ENCODE results near the gene SLC25A1.
"Not testable (repeated sequence)": the region's sequence is repeated elsewhere in the genome, so short reads cannot be mapped to it uniquely, and the experiment has no call there.

The SLC25A1 gene

DNA sequence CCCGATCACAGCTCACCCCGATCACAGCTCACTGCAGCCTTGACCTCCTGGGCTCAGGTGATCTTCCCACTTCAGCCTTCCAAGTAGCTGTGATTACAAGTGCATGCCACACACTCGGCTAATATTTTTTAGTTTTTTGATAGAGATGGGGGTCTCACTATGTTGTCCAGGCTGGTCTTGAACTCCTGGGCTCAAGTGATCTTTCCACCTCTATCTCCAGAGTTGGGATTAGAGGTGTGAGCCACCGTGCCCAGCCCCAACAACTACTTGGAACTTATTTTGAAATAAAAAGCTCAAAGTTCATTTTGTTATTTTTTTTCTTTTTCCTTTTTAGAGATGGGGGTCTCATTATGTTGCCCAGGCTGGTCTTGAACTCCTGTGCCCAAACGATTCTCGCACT is 27.8 kb upstream of the SLC25A1 start:
- no peak for DNase-seq (ENCODE audit: low read depth, low spot score)

DNA sequence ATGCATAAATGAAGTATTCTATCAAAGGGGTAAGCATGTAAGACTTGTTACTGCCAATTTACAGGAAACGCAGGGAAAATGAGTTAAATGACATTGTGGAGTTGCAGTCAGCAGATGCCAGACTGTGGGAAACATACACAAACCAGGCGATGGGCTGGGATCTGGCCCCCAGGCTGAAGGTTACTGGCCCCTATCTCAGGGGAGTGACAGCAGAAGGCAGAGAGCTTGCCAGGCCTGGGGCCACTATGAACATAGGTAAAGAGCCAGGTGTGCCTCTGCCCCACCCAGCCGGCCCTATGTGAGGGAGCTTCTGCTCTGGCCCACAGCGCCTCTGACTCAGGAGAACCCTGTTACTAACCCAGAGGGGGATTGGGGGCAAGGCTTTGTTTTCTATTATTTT is 26.1 kb upstream of the SLC25A1 start:
- no peak for DNase-seq (ENCODE audit: low read depth, low spot score)

DNA sequence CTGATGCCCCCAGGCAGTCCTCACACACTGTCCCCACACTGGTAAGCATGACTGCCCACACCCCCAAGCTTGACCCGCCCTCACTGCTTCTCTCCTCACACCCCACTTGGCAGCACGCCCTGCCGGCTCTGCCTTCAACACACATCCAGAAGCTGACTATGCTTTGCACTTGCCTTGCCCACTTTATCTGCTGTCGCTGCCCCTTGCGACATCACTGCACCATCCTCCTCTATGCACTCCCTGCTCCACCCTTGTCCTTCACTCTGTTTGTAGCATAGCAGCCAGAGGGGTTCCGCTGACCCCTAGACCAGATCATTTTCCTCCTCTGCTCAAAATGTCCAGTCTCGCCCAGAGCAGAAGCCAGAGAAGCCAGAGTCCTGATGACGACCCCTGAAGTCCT is 25.3 kb upstream of the SLC25A1 start:
- no peak for DNase-seq (ENCODE audit: low read depth, low spot score)

DNA sequence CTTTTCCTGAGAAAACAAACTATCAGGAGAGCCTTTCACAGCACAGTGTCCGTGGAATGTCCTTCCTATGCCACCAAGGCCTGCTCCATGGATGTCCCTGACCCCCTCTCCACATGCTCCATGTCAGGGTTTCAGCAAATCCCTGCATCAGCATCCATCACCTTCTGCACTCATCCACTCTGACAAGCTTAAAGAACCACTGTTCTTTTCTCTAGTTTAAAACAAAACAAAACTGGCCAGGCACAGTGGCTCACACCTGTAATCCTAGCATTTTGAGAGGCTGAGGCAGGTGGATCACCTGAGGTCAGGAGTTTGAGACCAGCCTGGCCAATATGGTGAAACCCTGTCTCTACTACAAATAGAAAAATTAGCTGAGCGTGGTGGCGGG is 24.3 kb upstream of the SLC25A1 start:
- DNase-seq (ENCODE audit: low read depth, low spot score): not testable (repeated sequence)

DNA sequence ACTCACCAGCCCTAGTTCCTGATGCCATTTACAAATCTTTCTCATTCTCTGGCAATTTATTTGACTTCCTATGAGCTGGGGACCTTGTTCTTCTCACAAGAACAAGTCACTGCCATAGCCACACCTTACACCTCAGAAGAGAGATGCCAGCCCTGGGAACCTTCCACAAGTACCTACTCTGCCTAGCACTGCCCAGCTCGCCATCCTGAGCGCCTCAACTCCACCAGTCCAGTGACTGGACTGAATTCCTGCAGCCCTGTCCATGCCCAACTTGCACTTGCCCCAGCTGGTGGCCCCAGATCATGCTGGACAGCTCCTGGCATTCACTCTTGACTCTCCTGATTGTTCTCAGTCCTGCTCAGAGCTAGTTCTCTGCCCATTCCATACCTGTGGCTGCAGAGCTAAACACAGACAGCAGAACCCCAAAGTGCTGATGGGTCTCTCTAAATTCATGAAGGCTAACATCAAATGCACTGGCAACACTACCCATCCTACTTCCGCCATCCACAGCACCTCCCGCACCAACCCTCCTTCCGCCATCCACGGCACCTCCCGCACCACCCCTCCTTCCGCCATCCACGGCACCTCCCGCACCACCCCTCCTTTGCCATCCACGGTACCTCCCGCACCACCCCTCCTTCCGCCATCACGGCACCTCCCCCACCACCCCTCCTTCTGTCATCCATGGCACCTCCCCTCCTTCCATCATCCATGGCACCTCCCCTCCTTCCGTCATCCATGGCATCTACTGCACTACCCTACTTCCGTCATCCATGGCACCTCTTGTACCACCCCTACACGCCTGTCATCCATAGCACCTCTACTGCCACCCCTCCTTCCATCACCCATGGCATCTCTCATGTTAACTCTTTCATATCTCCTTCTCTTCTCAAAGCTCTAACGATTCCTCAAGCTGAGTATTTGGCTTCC is 23.6 kb upstream of the SLC25A1 start:
- DNase-seq (ENCODE audit: low read depth, low spot score): no peak

DNA sequence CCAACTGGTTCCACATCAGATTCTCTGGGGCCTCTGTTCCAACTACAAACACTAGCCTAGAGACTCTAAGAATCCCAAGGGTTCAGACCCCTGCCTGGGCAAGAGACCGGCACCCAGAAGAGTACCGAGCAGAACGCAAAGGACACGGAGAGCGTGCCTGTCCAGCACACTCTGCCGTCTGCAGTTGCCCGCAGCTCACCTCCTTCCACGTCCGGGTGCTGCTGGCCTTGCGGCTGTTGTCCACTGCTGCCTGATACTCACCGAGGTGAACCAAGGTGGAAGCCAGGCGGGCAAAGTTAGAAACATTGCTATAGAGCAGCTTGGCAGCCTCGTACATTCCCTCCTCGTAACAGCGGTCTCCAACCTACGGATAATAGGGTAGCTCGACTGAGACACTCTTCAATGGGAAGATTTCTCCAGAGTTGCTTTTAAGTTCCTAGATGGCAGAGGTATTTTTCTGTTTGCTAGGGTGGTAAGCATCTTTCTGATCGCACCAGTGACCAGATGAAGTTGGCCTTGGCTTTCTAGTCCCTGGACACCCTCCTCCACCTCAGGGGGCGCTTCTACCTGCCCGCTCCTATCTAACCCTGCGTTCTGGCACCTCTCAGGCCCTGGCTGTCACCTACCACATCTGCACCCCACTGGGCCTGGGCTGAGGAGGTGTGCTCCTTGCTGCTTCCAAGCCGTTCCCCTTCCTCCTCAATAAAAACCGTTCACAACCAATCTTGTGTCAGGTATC is 22.8 kb upstream of the SLC25A1 start:
- no peak for DNase-seq (ENCODE audit: low read depth, low spot score)

DNA sequence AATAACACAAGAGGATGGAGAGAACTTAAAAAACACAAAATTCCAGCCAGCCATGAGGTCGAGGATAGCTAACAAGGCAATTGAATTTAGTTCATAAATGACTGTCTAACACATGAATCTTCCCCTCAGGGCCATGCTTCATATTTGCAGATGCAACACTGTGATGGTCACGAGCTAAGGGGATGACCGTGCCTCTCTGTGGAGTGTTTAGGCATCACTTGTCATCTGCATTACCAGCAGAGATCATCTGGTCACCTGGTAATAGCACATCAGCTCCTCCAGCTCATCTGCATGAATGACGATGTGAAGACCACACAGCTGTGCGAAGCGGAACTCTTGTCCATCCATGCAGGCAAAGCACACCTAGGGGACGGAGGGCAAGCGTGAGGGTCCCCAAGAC is 20.9 kb upstream of the SLC25A1 start:
- DNase-seq (ENCODE audit: low read depth, low spot score): no peak

DNA sequence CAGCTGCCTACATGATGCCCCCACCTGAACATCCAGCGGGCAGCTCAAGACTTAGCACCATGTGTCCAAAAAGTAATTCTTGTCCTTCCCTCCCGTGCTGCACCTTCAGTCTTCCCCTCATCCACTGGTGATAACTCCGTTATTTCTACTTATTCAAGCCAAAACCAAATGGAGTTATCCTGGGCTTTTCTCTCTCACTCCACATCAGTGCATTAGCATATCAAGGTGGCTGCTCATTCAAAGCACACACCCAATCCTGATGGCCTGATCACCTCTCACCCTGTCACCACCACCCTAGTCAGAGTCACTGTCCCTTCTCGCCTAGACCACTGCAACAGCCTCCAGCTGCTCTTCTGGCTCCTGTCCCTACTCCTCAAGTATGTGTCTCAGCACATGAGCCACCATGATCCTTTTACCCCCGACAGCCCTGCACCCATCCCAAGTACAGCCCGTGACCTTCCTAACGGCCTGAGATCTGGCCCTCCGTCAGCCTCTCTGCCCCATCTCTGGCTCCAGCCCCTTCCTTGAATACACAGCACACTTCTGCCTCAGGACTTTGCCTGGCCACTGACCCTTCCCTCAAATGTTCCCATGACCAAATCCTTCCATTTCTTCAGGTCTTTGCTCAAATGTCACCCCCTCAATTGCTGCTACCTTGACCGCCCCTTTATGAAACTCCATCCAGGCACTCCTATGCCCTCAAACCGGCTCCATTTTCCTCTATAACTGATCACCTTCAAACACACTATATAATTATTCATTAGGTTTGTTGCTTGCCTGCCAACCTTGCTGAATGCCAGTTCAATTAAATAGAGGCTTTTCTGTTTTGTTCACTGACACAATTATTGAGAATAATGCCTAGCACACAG is 19.7 kb upstream of the SLC25A1 start:
- DNase-seq (ENCODE audit: low read depth, low spot score): no peak

DNA sequence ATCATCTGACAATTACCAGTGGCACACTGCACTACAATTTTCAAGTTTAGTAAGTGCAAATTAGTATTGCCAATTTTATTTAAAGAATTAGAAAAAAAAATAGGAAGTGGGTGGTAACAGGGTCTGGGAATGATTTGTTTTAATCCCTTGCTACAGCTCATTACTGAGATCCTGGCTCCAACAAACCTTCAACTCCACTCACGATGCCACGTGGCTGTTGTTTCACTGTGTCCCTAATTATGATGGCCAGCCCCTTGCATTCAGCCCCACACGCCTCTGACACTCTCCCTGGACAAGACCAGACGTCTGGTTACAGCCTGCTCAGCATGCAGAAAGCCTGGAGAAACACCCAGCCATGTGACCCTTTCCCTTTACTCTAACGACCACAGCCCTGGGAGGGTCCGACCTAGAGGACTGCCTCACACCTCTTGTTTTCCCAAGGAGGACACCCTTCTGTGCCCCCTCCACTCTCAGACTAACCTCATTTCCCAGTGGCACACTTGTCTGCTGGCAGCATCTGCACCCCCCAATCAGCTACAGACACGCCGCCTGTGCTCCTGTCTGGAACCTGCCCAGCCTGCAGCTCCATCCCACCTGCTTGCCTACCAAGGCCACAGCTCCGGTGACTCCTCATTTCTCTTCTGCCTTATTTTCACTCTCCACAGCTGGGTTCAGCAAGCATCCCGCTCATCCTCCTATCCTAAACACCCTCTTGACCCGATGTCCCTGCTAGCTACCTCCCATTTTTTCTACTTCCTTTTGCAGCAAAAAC is 18.5 kb upstream of the SLC25A1 start:
- DNase-seq (ENCODE audit: low read depth, low spot score): no peak

DNA sequence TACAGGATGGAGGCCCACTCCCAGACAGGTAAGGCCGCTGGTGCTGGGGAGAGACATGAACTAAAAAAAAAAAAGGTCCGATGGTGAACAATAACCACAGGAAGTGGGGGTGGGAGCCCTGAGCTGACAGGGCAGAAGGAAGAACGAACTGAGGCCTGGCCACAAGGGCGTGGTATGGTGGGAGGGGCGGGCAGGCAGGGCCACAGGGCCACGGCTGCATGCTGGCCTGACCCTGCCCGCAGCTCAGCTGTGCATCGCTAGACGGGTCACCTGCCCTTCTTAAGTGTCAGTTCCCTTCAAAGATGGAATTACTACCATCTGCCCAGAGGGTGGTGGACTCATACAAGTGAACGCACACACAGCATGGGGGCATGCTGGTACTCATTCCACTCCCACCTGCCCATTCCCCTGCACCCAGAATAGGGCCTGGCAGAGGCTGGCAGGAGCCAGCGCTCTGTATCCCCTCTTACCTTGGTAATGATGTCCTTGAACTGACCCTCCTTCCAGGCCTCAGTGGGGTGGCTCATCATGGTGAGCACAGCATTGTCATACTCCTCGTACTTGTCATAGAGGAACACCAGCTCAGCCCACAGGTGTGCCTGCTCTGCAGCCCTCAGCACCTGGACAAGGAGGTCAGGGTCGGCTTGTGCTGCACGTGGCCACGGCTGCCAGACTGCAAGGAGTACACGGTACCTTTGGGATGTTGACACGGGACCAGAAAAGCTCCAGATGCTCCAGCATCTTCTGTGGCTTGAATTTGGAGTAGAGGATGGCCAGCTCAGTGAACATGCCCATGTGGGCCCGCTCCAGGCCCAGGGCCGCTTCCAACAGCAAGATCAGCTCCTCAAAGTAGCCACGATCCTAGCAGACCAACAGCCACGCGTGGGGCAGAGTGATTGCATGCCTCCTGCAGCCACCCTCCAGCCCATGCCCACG is 17.5 kb upstream of the SLC25A1 start:
- DNase-seq (ENCODE audit: low read depth, low spot score): no peak

DNA sequence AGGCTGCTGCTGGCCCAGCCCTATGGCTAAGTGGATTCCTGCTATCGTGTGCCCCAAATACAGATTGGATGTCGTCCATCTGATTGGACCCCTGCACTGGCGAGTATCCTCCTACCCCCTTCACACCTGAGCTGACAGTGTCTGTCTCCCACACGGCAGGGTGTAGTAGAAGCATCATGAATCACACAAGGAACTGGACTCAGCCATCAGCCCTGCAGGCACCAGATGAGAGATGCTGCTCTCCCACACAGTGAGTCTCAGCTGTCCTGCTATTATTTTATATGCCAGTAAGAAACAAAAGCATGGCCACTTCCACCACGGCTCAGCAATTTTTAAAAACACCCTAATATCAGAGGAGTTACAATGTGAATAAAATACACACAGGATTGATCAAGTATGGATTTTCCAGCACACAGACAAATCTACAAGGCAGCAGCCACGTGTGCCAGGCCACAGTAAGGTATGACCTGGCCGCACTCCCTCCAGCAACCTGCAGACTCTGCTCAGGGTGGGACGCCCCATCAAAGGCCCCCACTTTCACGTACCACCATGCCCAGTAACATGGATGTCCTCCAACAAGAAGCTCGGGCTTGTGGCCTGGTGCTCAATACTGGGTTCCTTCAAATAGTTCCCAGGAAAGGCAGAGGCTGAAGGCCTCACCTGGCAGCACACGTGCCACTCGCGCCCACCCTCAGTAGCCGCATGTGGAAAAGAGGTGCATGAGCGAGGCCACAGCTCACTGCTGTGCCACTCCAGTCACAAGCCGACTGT is 16.4 kb upstream of the SLC25A1 start:
- no peak for DNase-seq (ENCODE audit: low read depth, low spot score)

DNA sequence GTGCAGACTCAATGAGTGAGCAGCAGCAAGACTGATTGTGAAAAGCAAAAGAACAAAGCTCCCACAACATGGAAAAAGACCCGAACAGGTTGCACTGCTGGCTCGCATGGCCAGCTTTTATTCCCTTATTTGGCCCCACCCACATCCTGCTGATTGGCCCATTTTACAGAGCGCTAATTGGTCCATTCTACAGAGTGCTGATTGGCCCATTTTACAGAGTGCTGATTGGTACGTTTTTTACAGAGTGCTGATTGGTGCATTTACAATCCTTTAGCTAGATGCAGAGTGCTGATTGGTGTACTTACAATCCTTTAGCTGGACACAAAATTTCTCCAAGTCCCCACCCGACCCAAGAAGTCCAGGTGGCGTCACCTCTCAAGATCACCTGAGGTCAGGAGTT is 15.3 kb upstream of the SLC25A1 start:
- no peak for DNase-seq (ENCODE audit: low read depth, low spot score)

DNA sequence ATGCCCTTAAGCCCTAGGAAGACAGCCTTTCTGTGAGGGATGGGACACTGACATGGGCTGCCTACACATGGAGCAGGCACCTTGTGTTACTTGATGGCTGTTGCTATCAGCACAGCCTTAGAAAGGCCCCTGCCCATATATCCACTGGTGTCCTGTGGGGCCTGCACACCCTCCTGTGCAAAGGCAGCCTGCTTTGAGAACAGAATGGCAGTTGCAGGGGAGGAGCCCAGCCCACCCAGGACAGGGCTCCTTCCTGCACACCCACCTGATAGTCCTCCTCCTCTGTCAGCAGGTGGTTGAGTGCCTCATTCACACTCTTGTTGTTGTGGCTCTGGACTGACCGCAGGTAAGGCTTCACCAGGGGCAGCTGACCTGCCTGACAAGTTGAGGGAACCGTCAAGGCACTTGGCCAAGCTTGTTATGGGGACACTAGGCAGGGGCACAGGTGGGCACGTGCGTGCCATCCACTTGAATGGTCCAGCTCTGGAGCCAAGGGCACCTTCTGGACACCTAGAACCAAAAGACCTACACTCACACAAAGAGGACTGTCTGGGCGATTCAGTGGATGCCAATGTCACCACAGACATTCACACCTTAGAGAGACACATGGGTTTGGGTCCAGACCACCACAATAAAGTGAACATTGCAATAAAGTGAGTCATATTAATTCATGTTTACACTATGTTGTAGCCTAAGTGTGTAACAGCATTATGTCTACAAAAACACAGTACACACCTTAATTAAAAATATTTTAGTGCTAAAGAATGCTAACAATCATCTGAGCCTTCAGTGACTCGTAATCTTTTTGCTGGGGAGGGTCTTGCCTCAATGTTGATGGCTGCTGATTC is 9.4 kb upstream of the SLC25A1 start:
- DNase-seq (ENCODE audit: low read depth, low spot score): no peak

DNA sequence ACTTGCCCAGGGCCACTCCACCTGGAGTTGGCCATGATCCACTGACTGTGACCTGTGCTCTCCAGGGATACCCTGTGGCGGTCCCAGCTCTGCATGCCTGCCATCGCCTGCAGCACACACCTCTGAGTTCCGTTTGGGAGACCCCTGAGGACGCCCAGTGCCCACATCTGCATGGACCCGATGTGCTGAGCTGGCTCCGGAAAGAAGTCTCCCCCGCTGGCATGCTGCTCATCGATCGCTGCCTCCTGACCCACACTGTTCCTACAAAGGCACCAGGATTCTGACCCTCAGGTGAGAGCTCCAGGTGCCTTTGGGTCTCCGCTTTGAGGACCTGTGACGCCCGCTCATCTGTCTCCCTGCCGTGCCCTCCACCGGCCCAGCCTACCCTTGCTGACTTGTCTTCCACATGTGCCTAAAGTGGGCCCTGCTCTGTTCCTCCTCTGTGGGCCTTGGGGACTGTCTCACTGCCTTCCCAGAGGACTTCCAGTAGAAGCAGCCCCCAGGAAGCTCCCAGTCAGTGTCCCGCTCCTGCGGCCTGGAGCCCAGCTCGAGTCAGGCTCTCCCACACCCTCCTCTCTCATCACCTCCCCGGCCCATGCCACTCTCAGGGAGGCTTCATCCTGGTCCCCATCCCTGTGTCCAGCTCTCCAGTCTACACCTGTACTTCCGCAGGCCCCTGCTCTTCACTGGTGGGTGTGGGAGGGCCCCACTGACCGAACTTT is 5.9 kb upstream of the SLC25A1 start:
- DNase-seq (ENCODE audit: low read depth, low spot score): no peak

DNA sequence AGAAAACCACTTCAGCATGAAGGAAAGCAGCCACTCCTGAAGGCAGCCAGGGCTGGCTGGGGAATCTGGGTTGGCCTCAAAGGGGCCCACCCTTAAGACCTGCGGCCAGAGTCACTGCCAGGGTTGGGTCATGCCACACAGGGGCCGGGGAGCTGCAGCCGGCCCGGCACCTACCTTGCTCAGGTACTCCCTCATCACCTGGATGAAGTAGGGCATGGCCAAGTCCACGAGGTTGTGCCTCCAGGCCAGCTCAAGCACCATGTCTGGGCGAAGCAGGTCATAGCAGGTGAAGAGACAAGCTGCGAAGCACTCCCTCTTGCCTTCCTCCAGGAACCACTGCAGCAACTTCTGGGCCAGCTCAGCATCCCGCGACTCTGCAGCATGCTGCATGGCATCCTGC is 4.7 kb upstream of the SLC25A1 start:
- no peak for DNase-seq (ENCODE audit: low read depth, low spot score)

DNA sequence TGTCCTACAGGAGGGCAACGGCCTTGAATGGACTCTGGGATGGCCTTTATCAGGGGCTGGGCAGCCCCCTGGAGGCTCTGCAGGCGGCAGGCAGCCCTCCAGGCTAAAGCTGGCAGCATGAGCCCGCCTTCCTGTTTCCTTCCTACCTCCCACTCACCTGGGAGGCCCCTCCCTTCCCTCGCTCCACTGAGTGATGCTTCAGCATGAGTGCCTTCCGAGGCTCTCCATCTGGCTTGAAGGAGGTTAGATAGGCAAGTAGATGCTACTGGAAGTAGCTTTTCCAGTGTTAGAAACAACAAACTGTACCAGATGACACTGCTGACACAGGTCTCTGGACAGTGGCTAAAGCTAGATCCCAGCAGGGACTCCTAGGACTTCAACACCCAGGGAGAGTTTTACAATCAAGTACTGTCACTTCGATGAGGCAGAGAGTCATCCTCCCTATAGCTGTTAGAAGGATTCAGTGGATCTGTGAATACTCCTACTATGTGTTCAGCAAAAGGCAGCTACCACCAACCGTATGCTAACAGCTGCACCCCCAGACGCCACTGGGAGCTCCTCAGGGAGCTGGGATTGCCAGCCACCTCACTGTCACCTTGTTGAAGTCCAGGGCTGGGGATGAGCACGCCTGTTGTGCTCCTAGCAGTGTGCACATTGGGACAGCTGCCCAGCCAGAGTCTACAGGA is 4.1 kb upstream of the SLC25A1 start:
- no peak for DNase-seq (ENCODE audit: low read depth, low spot score)

DNA sequence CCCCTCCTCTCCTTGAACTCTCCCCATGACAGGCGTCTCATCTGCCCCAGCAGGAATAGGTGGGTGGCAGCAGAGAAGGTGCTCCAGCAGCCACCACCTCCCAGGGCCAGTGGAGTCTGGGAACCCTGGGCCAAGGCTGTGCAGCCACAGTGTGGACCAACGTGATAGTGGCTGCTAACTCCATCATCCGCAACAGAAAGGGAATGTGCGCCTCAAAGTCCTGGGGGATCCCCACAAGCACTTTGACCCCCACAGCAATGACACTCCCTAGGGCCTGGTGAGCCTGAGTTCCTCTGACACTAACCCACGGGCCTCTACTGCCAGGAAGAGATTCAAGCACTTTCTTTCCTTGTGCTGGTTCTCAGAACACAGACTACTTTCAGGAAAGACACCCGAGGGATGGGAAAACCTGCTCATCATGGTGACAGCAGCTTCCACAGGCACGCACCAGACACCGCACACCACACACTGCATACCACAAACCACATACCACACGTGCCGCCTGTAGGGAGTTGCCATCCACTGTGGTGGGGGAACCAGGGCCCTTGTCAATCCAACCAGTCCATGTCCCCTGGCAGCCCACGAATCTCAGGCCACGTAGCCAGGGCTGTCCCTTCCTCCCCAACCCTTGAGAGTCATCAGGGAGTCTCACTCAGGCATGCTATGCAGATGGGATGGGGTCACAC is 3.4 kb upstream of the SLC25A1 start:
- DNase-seq (ENCODE audit: low read depth, low spot score): no peak
